SJCRH30 (cell line): ENCODE measurements around the gene CRTC3. TPM values are rescaled to one million over a fixed set of nuclear protein-coding genes. Genes with fewer than 3 reads are reported as not detected.
"Not testable (repeated sequence)": the region's sequence is repeated elsewhere in the genome, so short reads cannot be mapped to it uniquely, and the experiment has no call there.

ENCODE experiments used
- DNase-seq, 2 experiments: peaks; one replicate each; pipeline ENCODE4 v3.0.0-alpha.2; 2015 to 2020
- H3K27ac ChIP-seq: fragments of 250-450 bp; sonication (Bioruptor Pico); 2 replicates; pipeline ENCODE4 v1.5.1; 2020; ENCODE audit warnings: mild to moderate bottlenecking, moderate library complexity
- H3K27me3 ChIP-seq: fragments of 250-450 bp; sonication (Bioruptor Pico); 2 replicates; pipeline ENCODE4 v1.5.1; 2020; ENCODE audit warnings: mild to moderate bottlenecking, moderate library complexity
- H3K36me3 ChIP-seq: fragments of 250-450 bp; sonication (Bioruptor Pico); 2 replicates; pipeline ENCODE4 v1.5.1; 2020; ENCODE audit warnings: mild to moderate bottlenecking, moderate library complexity
- H3K4me1 ChIP-seq: fragments of 250-450 bp; sonication (Bioruptor Pico); 2 replicates; pipeline ENCODE4 v1.5.1; 2020; ENCODE audit warnings: mild to moderate bottlenecking, moderate library complexity
- H3K4me3 ChIP-seq: fragments of 250-450 bp; sonication (Bioruptor Pico); 2 replicates; pipeline ENCODE4 v1.5.1; 2020; ENCODE audit warnings: mild to moderate bottlenecking, moderate library complexity
- H3K9me3 ChIP-seq: fragments of 250-450 bp; sonication (Bioruptor Pico); replicated peaks from 2 replicates; pipeline ENCODE4 v1.5.1; 2020; ENCODE audit warnings: mild to moderate bottlenecking, moderate library complexity
- total RNA-seq: library from RNA; depleted of rRNA; stranded (reverse); fragments of >200 nt; shearing (Covaris generic); gene quantifications from 2 replicates; pipeline ENCODE4 v1.2.3, GENCODE V29; 2014; rRNA removed

The CRTC3 gene
- total RNA-seq, 1 experiment from 2014 or later: 15.5 TPM

GRCh38 chr15:90681480-90681879 is 151.8 kb downstream of the CRTC3 start:
- Histone ChIP-seq H3K4me3 (no peak overlapping the region), H3K9me3 (peaks cover 4% of the 10 kb centered on the region; the same call in 1 of the 2 replicates), H3K36me3 (no peaks in the 10 kb centered on the region), H3K27ac (no peak overlapping the region), H3K27me3 (no peaks in the 10 kb centered on the region), H3K4me1 (peaks cover 5% of the 10 kb centered on the region)
- no peak for DNase-seq

- no peak overlapping the region for H3K4me3 ChIP-seq
- peaks cover 11% of the 10 kb centered on the region for H3K4me1 ChIP-seq
- H3K27ac ChIP-seq: no peak overlapping the region
- no peaks in the 10 kb centered on the region for H3K36me3 ChIP-seq
- no peak for DNase-seq
- no peaks in the 10 kb centered on the region for H3K27me3 ChIP-seq
- peaks cover under 1% of the 10 kb centered on the region; the same call in 1 of the 2 replicates for H3K9me3 ChIP-seq
Observed at GRCh38 chr15:90683371-90683770, 153.6 kb downstream of the CRTC3 start.

GRCh38 chr15:90683876-90684275 is 154.2 kb downstream of the CRTC3 start:
- Histone ChIP-seq H3K4me3 (no peak overlapping the region), H3K27ac (no peak overlapping the region), H3K4me1 (peaks cover 11% of the 10 kb centered on the region), H3K36me3 (no peaks in the 10 kb centered on the region), H3K9me3 (no peaks in the 10 kb centered on the region), H3K27me3 (no peaks in the 10 kb centered on the region)
- DNase-seq: peak; percentile 18 to 26

- Histone ChIP-seq H3K27ac (no peak overlapping the region), H3K27me3 (no peaks in the 10 kb centered on the region), H3K4me3 (no peak overlapping the region), H3K36me3 (no peaks in the 10 kb centered on the region), H3K9me3 (no peaks in the 10 kb centered on the region), H3K4me1 (peaks cover 11% of the 10 kb centered on the region)
- no peak for DNase-seq
Observed at GRCh38 chr15:90684281-90684680, 154.6 kb downstream of the CRTC3 start.

- H3K36me3 ChIP-seq: no peaks in the 10 kb centered on the region
- H3K4me1 ChIP-seq: peaks cover 11% of the 10 kb centered on the region
- DNase-seq: no peak
- no peak overlapping the region for H3K27ac ChIP-seq
- no peak overlapping the region for H3K4me3 ChIP-seq
- no peaks in the 10 kb centered on the region for H3K9me3 ChIP-seq
- no peaks in the 10 kb centered on the region for H3K27me3 ChIP-seq
Observed at GRCh38 chr15:90685591-90686434, 156.1 kb downstream of the CRTC3 start.

GRCh38 chr15:90686435-90687218 is 156.9 kb downstream of the CRTC3 start:
- Histone ChIP-seq H3K9me3 (no peaks in the 10 kb centered on the region), H3K27ac (no peak overlapping the region), H3K4me3 (no peak overlapping the region), H3K36me3 (no peaks in the 10 kb centered on the region), H3K27me3 (no peaks in the 10 kb centered on the region), H3K4me1 (peaks cover 11% of the 10 kb centered on the region)
- peak in 1 of 2 experiments; percentile 65 for DNase-seq

GRCh38 chr15:90689326-90689961 is 159.7 kb downstream of the CRTC3 start:
- not testable (repeated sequence) for H3K27me3 ChIP-seq, H3K4me3 ChIP-seq, H3K9me3 ChIP-seq, H3K27ac ChIP-seq, H3K36me3 ChIP-seq, DNase-seq
- peaks cover 11% of the 10 kb centered on the region for H3K4me1 ChIP-seq

- Histone ChIP-seq H3K27me3 (no peaks in the 10 kb centered on the region), H3K36me3 (no peaks in the 10 kb centered on the region), H3K27ac (no peak overlapping the region), H3K4me1 (peaks cover 11% of the 10 kb centered on the region), H3K4me3 (no peak overlapping the region), H3K9me3 (no peaks in the 10 kb centered on the region)
- DNase-seq: no peak
Observed at GRCh38 chr15:90690585-90690984, 160.9 kb downstream of the CRTC3 start.

- DNase-seq: no peak
- Histone ChIP-seq H3K4me1 (peaks cover 8% of the 10 kb centered on the region), H3K4me3 (no peak overlapping the region), H3K27ac (no peak overlapping the region), H3K36me3 (no peaks in the 10 kb centered on the region), H3K9me3 (no peaks in the 10 kb centered on the region), H3K27me3 (no peaks in the 10 kb centered on the region)
Observed at GRCh38 chr15:90691369-90691768, 161.6 kb downstream of the CRTC3 start.

- DNase-seq: no peak
- no peaks in the 10 kb centered on the region for H3K9me3 ChIP-seq
- no peaks in the 10 kb centered on the region for H3K27me3 ChIP-seq
- H3K27ac ChIP-seq: no peak overlapping the region
- H3K36me3 ChIP-seq: no peaks in the 10 kb centered on the region
- H3K4me3 ChIP-seq: no peak overlapping the region
- no peaks in the 10 kb centered on the region for H3K4me1 ChIP-seq
Observed at GRCh38 chr15:90691982-90692773, 162.5 kb downstream of the CRTC3 start.

Other genes with a start within 250 kb of the CRTC3 start
- 1.1 and 1.8 TPM in 2 replicates for gene ZNF774, start 177.6 kb upstream of the CRTC3 start, total RNA-seq
- gene IQGAP1, start 141.7 kb upstream of the CRTC3 start, total RNA-seq: 85.0 and 100 TPM in 2 replicates
- 54.2 and 65.9 TPM in 2 replicates for gene BLM, start 187.4 kb downstream of the CRTC3 start, total RNA-seq